NCI-H510A treated with DMSO at 0.1 percent for 48 hours (cell line): ENCODE results near the gene MBNL2.
"Not testable (repeated sequence)": the region's sequence is repeated elsewhere in the genome, so short reads cannot be mapped to it uniquely, and the experiment has no call there.

Experiments used
- DNase-seq: peaks from one replicate; lab custom pipeline; 2025; lab: John Stamatoyannopoulos, UW

The MBNL2 gene

DNA sequence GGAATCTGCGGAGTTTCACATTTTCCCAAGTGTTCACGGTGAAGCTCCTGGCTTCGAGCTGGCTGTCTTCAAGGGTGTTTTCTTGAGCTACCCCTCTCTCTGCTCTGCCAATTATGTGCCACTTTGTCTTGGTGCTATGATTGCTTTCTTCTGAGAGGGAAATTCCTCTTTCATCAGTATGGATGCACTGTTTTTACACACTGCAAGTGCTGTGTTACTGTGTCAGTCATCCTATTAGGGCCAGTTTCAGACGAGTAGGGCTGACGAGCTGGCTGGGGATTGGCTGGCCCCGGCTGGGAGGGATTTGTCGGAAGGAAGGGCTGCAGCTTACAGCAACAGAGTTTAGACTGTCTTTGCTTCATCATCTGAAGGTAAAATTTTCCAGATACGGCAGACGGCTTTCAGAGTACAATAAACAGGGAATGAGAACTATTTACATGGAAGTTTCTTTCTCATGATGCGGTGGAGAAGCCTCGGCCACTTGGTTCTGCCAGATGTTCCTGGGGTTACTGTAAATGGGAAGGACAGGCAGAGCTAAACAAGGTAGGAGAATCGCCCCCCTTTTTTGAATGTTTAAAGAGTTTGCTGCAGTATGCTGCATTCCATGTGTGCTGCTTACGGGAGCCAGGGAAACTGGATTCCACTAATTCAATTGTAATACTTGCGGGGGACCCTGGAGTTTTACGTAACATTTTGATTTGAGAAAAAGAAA, at the start of gene MBNL2:
Gene MBNL2 (plus strand): TSS at position 345 of the 712 bp plus-strand sequence. CDS start 53,903 bp downstream, outside the sequence.
- DNase-seq, result peak; percentile 86

DNA sequence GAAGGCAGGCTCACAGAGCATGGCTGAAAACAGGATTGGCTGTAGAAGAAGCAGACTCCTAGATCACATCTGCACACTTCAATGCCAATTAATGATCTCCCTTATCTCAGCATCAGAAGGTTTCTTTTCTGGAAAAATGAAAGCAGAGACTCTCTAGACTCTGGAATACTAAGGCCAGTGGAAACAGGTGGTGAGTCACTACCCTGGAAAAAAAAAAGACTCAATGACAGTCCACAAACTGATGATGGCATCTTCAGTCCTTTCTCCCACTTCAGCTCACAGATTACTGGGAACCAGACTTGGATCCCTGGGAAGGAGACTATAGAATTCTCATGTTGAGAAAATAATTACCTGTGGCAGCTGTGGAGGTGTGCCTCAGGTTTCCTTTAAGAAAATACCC, 47.5 kb upstream of the MBNL2 start:
- DNase-seq, result no peak

DNA sequence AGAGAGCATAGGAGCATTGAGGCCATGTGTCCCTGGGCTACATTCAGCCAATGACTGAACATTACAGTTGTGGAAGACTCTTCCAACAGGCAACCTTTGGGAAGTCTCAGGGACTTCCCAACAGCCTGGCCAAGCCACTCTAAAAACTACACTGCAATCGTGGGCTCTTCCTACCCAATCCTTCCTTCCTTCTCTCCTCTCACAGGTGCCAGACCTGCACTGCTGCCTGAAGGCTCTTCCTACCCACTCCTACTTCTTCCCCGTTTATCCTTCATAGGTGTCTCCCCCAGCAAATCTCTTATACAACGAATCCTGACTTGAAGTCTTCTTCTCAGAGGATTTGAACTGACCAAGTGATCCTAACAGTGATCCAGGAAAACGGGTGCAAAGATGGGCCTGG, 47.1 kb upstream of the MBNL2 start:
- DNase-seq, result no peak

- no peak for DNase-seq
Observed at GRCh38 chr13:97179501-97179900, 42.6 kb upstream of the MBNL2 start.

GRCh38 chr13:97182111-97182890, 39.8 kb upstream of the MBNL2 start:
- peak; percentile 27 for DNase-seq

- DNase-seq, result no peak
Observed at GRCh38 chr13:97185291-97185690, 36.8 kb upstream of the MBNL2 start.

- DNase-seq, result no peak
Observed at GRCh38 chr13:97185751-97186150, 36.4 kb upstream of the MBNL2 start.

GRCh38 chr13:97188207-97188606, 33.9 kb upstream of the MBNL2 start:
- DNase-seq, result no peak

DNA sequence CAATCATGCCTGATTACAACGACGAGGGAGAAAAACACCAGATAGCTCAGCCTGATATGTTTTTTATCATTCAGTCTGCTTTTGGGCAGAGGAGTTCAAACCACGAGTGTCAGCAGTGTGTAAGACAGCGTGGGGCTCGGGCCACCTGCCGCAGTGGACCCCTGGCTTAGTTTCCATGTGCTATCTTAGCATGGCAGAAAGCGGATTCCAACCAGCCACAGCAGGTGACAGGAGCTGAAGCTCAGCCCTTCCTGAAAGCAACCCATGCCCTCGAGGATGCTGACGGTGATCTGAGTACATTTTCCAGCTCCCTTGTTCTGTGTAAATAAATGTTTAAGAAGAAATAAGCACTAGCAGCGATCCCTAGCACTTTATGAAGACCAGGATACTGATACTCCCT, 32.2 kb upstream of the MBNL2 start:
- DNase-seq, result peak; percentile 34

- DNase-seq, result no peak
Observed at GRCh38 chr13:97191142-97191541, 31.0 kb upstream of the MBNL2 start.

DNA sequence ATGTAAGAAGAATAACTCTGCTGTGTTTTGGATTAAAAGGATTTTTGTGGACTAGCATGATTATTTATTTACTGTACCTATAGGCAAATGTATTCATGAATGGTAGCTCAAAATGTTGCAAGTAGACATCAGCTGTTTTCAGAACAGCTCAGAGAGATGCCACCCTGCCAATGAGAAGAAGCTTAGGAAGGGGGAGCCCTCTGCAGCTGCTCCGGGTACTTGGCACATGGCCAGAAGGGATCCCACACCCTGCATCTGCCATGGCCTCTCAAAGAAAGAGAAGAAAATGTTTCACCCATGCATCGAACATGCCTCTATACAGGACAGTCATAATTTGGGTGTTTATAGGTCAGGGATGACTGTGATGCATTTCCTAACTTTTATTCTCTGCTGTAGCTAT, 30.5 kb upstream of the MBNL2 start:
- peak; percentile 34 for DNase-seq

- no peak for DNase-seq
Observed at GRCh38 chr13:97192166-97192565, 30.0 kb upstream of the MBNL2 start.

GRCh38 chr13:97193577-97193976, 28.6 kb upstream of the MBNL2 start:
- no peak for DNase-seq

DNA sequence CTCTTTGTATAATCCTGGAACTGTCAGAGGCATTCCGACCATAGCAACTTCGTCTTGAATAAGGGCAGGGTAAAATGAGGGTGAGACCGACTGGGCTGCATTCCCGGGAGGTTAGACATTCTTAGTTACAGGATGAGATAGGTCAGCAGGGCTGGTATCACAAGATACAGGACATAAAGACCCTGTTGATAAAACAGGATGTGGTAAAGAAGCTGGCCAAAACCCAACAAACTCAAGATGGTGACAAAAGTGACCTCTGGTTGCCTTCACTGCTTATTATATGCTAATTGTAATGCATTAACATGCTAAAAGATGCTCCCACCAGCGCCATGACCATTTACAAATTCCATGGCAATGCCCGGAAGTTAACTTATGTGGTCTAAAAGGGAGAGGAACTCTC, 27.7 kb upstream of the MBNL2 start:
- DNase-seq, result no peak

DNA sequence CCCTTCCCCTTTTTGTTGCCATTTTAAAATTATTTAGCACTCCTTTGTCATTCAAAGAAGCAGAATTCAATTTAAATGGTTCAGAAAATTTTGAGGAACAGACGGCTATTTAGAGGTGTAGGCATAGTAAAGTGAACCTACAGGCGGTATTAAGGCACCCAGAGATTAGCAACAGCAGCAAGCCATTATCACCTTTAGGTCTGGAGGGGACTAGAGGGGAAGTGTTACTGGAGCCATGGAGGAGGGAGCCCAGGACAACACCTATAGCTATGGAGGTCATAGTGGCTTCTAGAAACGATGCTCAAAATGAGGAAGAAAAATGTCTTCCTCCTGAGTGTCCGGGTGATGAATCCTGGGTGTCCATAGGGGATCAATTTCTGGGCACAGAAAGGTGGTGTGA, 25.8 kb upstream of the MBNL2 start:
- DNase-seq, result no peak

DNA sequence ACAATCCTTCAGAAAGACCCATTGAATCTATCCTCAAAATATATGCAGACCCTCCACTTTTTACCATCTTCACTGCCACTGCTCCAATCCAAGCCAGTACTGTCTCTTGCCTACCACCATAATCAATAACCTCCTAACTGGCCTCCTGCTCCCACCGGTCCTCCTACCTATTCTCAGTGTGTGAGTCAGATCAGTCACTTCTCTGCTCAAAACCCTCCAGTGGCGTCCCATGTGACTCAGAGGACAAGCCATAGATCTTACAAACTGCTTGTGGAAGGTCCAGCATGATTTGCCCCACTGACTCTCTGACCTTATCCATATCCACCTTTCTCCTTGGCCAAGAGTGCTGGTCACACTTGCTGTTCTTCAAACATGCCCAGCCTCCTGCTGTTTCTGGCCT, 23.4 kb upstream of the MBNL2 start:
- no peak for DNase-seq

GRCh38 chr13:97199451-97199850, 22.7 kb upstream of the MBNL2 start:
- DNase-seq, result no peak

- DNase-seq, result no peak
Observed at GRCh38 chr13:97200081-97200942, 21.8 kb upstream of the MBNL2 start.

DNA sequence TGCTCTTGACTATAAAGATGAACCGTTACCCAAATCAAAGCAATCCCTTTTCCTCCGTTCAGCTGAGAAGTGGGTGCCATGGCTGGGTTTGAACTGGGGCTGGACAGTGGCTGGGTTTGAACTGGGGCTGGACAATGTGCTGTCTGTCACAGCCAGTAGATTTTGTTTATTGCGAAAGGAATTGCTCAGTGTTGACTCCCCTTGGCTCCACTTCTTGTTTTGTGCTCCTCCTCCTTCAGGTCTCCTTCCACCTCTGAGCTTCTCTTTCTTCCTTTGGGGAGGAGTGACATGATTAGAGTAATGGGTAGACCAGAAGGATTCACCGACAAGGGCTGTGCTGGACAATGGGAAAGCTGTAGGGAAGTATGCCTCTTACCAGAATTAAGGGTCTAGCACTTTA, 19.4 kb upstream of the MBNL2 start:
- no peak for DNase-seq

- no peak for DNase-seq
Observed at GRCh38 chr13:97205465-97205864, 16.7 kb upstream of the MBNL2 start.

- no peak for DNase-seq
Observed at GRCh38 chr13:97205982-97206381, 16.2 kb upstream of the MBNL2 start.

DNA sequence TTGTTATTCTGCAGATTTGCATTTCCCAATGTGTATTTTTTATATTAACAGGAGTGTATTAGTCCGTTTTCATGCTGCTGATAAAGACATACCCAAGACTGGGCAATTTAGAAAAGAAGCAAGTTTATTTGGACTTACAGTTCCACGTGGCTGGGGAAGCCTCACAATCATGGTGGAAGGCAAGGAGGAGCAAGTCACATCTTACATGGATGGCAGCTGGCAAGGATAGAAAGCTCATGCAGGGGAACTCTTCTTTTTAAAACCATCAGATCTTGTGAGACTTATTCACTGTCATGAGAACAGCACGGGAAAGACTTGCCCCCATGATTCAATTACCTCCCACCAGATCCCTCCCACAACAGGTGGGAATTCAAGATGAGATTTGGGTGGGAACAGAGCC, 14.9 kb upstream of the MBNL2 start:
- DNase-seq, result not testable (repeated sequence)

- no peak for DNase-seq
Observed at GRCh38 chr13:97211300-97211699, 10.8 kb upstream of the MBNL2 start.
